ENCODE data around the gene MSLN.

Gene MSLN

GRCh38 chr16:818132-818531, 57.6 kb downstream of the MSLN start:
- no peak for TF ChIP-seq CTCF (conservative IDR thresholded peaks at IDR 0.05; ENCODE audit: low read depth, low read length)
- Histone ChIP-seq H3K9ac (no peak overlapping the region), H3K36me3 (ENCODE audit: insufficient read depth) (no peaks in the 10 kb centered on the region), H3K4me3 (IDR thresholded peaks at IDR 0.05; ENCODE audit: insufficient read depth, low read depth, low read length) (no peak overlapping the region), H3K27ac (no peak overlapping the region), H3K4me2 (no peak overlapping the region), H3K27me3 (ENCODE audit: insufficient read depth, low read depth) (peaks cover 95% of the 10 kb centered on the region), H3K4me1 (ENCODE audit: low read depth, poor library complexity, severe bottlenecking) (no peaks in the 10 kb centered on the region), H2AFZ (ENCODE audit: low read depth) (no peak overlapping the region), H4K20me1 (ENCODE audit: insufficient read depth) (no peaks in the 10 kb centered on the region), H3K79me2 (ENCODE audit: insufficient read depth, low read depth) (no peaks in the 10 kb centered on the region)

Data from KMS-11 (cell line).